A375 (cell line): Measurements from ENCODE around the gene FBXW4. TPM values are rescaled to one million over a fixed set of nuclear protein-coding genes. Genes with fewer than 3 reads are reported as not detected.

Source experiments
- small RNA-seq: library from RNA; depleted of rRNA; stranded (forward); fragments of <200 nt; gene quantifications from one replicate; pipeline ENCODE3, GENCODE V24; 2014
- total RNA-seq: library from RNA; depleted of rRNA; stranded (reverse); fragments of >200 nt; shearing (Covaris generic); gene quantifications from 2 replicates; pipeline ENCODE4 v1.2.3, GENCODE V29; 2014; rRNA removed

The FBXW4 gene
- total RNA-seq, result 23.7 and 25.6 TPM in 2 replicates

GRCh38 chr10:101694674-101695403 is at the start of gene FBXW4:
TSS of gene FBXW4 (minus strand) at chr10:101695170. CDS start at chr10:101695105, 65 bp downstream.

GRCh38 chr10:101587725-101588653 is 107.0 kb downstream of the FBXW4 start, which contains the start of the genes DPCD and POLL:
TSS of gene DPCD (plus strand) at chr10:101588321. CDS start at chr10:101588337, 16 bp downstream.
TSS of gene POLL (minus strand) at chr10:101588257. CDS start at chr10:101587360, 897 bp downstream.

Small RNAs within 50 kb of the gene (small RNA-seq; reads per million reads assigned to genes)
- gene MIR3158-1, result not detected
- not detected for gene RNU6-1165P

Other genes starting within 250 kb of the FBXW4 start
- gene POLL, start 106.9 kb downstream of the FBXW4 start, total RNA-seq, result 22.9 and 27.6 TPM in 2 replicates
- gene DPCD, start 106.8 kb downstream of the FBXW4 start, total RNA-seq, result 64.1 and 80.9 TPM in 2 replicates
- gene FGF8, start 80.9 kb upstream of the FBXW4 start, total RNA-seq, result 0.40 TPM in 1 of 2 replicates, not detected in the other
- gene NPM3, start 88.3 kb upstream of the FBXW4 start, total RNA-seq, result 115 and 118 TPM in 2 replicates
- 77.4 and 86.6 TPM in 2 replicates for gene OGA, start 123.3 kb upstream of the FBXW4 start, total RNA-seq
- gene KCNIP2, start 148.6 kb upstream of the FBXW4 start, total RNA-seq, result 0.29 and 0.45 TPM in 2 replicates